Midbrain (tissue), 1 donor: ENCODE measurements around the gene B3GNT3.

Experiments
- DNase-seq: peaks from one replicate; lab custom pipeline; 2025; lab: John Stamatoyannopoulos, UW

B3GNT3 gene

GRCh38 chr19:17860993-17861360 is 66.0 kb downstream of the B3GNT3 start:
- DNase-seq, result no peak

GRCh38 chr19:17861542-17862402 is 66.8 kb downstream of the B3GNT3 start:
- no peak for DNase-seq

DNA sequence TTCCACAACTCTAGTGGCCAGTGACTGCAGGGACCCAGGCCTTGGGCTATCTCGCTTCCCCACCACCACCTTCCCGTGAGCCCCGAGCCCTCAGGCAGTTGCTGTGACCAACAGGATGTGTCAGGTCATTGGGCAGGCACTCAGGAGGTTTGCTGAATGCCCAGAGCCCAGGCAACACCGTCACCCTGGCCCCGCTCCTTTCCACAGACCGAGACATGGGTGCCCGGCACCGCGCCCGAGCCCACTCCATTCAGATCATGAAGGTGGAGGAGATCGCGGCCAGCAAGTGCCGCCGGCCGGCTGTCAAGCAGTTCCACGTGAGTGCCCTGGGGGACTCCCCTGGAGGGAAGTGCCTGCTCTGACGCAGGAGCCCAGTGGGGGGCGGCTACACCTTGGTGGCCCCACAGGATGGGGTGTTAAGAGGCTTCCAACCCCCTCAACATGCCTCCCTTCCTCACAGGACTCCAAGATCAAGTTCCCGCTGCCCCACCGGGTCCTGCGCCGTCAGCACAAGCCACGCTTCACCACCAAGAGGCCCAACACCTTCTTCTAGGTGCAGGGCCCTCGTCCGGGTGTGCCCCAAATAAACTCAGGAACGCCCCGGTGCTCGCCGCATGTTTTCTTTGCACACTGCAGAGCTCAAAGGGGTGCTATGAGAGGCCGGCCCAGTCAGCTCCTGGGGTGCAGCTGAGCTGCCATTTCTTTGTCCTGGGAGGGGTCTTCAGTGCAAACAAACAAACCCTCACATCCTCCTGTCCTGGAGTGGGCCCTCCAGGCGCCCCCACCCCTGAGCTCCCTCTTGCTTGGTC is 68.0 kb downstream of the B3GNT3 start:
- no peak for DNase-seq
